Left forelimb (tissue), 1 donor: ENCODE results near the gene DBN1.
"Not testable (repeated sequence)": the region's sequence is repeated elsewhere in the genome, so short reads cannot be mapped to it uniquely, and the experiment has no call there.

Source experiments
- DNase-seq: peaks from one replicate; pipeline ENCODE4 v3.0.0-alpha.2; 2018; ENCODE audit warnings: low spot score

Gene DBN1

GRCh38 chr5:177429248-177430040 is 44.0 kb downstream of the DBN1 start:
- no peak for DNase-seq

DNA sequence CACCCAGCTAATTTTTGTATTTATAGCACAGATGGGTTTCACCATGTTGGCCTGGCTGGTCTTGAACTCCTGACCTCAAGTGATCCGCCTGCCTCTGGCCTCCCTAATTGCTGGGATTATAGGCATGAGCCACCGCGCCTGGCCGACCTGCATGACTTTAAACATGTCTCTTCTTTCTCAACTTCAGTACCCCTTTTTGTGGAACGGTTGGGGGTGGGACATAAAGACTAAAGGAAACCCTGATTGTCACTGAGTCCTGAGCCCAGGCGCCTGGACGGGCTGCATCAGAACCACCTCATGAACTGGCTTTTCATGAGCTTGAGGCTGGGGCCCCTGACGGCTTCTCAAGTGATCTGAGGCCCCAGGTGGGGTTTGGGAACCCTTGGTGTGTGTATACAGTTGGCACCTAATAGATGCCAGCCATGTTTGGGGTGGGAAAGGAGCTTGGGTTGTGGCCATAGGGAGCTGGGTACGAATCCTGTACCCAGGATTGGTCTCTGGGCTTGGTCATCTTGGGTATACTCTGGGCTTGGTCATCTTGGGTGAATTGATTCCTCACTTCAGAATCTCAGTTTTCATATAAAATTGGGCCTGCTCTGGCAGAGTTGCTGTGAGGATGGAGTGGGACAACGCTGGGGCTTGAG is 44.7 kb downstream of the DBN1 start:
- no peak for DNase-seq

GRCh38 chr5:177427919-177428573 is 45.4 kb downstream of the DBN1 start:
- no peak for DNase-seq

DNA sequence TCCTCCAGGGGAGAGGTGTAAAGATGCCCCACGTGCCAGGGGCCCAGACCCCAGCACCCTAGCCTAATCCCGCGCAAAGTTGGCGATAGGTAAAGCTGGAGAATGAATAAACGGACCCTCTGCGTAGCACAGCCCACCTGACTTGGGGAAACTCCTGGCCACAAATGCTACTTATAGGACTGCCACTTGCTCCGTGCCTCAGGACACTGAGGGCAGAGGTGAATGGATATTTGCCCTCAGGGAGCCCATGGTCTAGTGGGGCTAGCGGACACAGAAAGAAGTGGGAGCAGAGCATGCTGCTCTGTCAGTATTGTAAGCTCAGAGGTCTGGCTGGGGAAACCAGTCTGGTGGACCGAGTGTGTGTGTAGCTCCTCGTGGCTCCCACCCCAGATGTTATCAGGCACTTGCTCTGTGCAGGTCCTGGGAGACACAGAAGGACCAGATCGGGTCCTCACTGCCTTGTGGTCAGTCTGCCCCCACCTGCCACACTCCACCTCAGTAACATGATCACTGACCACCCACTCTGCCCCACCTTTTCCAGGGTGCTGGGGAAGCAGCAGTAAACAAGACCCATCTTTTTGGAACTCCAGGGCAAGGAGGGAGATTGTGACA is 46.1 kb downstream of the DBN1 start:
- no peak for DNase-seq

DNA sequence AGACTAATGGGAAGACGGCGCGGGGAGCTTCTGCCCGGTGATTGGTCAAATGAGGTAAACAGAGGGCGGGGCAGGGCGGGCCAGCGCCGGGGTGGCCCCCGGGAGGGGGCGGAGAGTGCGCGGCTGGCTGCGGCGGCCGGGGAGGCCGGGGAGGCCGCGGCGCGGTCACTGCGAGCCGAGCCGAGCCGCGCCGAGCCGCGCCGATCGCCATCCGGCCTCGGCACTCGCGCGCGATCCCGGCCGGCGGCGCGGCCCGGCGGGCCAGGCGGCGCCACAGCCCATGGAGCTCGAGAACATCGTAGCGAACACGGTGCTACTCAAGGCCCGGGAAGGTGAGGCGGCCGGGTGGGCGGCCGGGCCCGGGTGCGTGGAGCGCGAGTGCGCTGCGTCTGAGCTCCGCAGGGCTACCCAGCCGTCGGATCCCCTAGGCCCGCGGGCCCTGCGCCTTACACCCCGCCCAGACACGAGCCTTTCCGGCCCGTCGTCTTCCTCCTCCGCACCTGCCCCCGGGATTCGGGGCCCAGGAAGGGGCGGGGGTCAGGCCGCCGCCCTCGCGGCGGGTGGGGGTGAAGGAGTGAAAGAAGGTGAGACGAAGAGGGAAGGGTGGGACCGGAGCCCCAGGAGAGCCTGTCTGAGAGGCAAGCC is 46.7 kb downstream of the DBN1 start, which contains the start of gene GRK6:
GRK6 (plus strand) TSS at position 111 of the 645 bp plus-strand sequence; CDS start at position 281, 170 bp downstream.
- DNase-seq: no peak

DNA sequence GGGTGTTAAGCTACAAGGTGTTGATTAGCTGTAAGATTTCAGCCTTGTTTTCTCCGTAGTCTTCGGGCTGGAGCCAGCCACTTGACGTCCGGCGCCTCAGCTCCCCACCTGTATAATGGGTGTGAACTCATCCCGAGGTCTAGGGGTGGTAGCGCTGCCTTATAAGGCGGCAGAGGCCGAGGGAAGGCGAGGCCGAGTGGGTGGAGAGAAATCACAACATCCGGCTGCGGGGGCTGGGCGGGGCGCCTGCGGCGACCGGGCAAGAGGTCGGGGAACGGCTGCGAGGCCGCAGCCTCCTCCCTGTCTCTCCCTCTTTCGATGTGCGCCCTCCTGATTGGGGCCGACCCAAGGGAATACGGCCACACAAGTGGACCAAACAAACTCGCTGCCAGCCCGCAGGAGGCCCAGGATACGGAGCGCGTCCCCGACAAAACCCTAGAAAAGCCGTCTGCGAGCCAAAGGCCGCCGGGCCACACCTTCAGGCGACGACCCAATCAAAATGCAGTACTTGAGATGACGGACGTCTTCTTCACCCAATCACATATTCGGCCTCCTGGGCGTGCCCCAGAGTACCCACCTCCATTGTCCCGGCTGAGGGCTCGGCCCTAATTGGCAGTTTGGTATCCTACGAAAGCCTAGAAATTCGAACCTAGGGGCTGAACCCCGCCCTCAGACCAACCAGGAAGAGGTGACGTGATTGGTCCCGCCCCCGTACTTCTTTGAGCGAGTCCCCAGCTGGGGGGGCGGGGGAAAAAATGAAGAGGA is 47.5 kb downstream of the DBN1 start:
- peak; percentile 99 for DNase-seq

DNA sequence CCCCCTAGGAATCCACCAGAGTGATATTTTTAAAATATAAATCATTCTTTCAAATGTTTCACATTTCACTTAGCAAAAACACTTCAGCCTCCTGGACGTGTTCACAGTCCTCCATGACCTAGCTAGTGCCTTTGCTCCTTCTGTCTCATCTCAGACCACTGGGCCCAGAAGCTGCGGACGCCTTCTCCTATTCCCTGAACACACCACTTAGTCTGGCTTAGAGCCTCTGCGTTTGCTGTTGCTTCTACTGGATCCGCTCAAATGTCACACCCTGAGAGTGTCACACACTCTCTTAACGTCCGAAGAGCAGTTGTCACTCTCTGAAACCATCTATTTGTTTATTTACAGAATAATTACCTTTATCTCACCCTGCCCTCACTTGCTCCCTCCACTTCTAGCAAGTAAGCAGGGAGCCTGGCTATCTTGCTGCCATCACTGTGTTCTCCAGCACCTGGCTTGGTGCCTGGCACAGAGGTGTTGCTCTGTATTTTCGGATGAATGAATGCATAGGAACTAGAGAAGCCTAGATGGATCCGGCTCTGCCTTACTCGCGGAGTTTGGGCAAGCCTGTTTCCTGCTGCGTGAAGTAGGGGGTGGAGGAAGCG is 48.1 kb downstream of the DBN1 start:
- DNase-seq: no peak

- DNase-seq: no peak
Measured at GRCh38 chr5:177423671-177424070, 49.8 kb downstream of the DBN1 start.

DNA sequence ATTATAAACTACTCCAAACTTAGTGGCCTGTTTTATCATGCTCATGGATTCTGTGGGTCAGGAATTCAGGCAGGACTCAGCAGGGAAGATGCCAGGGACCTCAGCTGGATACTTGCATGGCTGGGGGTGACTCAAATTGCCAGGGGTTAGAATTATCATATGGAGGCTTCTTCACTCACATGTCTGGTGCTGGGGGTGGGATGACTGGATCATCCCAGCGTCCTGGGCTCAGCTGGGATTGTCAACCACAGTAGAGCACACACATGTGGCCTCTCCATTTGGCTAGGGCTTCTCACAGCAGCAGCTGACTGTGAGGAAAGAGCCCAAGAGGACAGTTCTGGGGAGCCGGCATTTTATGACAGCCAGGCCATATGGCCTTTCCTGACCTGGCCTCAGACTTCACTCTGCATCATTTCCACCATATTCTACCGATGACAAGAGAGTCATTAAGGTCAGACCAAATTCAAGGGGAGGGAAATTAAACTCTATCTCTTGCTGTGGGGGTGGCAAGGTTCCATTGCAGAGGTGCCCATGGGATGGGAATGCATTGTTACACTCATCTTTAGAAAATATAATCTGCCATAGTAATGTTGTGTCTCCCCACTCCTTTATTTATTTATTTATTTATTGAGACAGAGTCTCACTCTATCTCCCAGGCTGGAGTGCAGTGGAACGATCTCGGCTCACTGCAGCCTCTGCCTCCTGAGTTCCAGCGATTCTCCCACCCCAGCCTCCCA is 52.2 kb downstream of the DBN1 start:
- DNase-seq: no peak

GRCh38 chr5:177420472-177420871 is 53.0 kb downstream of the DBN1 start:
- DNase-seq: not testable (repeated sequence)

- DNase-seq: no peak
Measured at GRCh38 chr5:177419046-177419445, 54.4 kb downstream of the DBN1 start.

DNA sequence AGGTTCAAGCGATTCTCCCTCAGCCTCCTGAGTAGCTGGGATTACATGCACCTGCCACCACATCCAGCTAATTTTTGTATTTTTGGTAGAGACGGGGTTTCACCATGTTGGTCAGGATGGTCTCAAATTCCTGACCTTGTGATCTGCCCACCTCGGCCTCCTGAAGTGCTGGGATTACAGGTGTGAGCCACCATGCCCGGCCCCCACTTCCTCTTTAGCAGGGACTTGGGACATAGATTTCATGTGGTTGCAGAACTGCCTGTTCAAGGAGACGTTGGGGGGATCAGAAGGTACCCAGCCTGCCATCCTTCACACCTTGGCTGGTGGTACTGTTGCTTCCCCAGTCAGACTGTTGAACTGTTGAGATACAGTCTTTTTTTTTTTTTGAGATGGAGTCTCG is 56.4 kb downstream of the DBN1 start:
- DNase-seq: not testable (repeated sequence)

- DNase-seq: no peak
Measured at GRCh38 chr5:177414481-177414880, 59.0 kb downstream of the DBN1 start.

GRCh38 chr5:177412603-177413233 is 60.7 kb downstream of the DBN1 start:
- no peak for DNase-seq

DNA sequence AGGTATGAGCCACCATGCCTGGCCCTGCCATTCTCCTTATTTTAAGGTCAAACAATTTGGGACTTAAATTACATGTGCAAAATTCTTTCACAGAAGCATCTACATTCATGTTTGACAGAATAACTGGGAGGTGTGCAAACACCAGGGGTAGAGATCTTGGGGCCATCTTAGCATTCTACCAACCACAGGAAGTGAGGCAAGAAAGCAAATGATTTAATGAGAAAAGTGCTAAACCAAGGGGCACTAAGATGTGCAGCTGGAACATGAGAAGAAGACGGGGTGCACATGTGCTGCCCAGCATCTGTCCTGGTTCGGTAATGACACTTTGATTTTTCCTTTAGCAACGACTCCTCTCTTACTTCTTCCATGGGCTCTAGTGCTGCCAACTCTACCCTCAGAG is 62.9 kb downstream of the DBN1 start:
- no peak for DNase-seq

GRCh38 chr5:177409043-177409801 is 64.2 kb downstream of the DBN1 start, which contains the start of gene F12:
Gene F12, minus strand, starts transcription at chr5:177409564. Its CDS starts 37 bp downstream, at chr5:177409527.
- DNase-seq: no peak
